Common myeloid progenitor, CD34-positive (primary cell): Measurements from ENCODE around the gene WDR7.

Source experiments
- CTCF ChIA-PET: fragments of 350-600 bp; sonication (Branson Sonifier 250); formaldehyde crosslinking; loops from one replicate; lab custom pipeline; 2021; ENCODE audit warnings: antibody characterized with exemption; lab: Charles Lee
- POLR2A ChIA-PET: fragments of 350-600 bp; sonication (Branson Sonifier 250); formaldehyde crosslinking; loops from one replicate; lab custom pipeline; 2021; ENCODE audit warnings: antibody characterized with exemption; lab: Charles Lee
- DNase-seq, 3 donors: peaks; one replicate each; pipeline versions ENCODE4 v3.0.0 to v3.0.0-alpha.2; 2013
- H3K27ac ChIP-seq, 2 experiments: 1 replicate in 1 of 2; 2 replicates in 1 of 2; pipeline ENCODE4 v1.7.0; 2013; ENCODE audit warnings: inconsistent platforms in 2 of 2, low read length in 2 of 2, mild to moderate bottlenecking in 2 of 2, low read depth in 1 of 2, moderate library complexity in 1 of 2; ENCODE audit not compliant: severe bottlenecking in 2 of 2, insufficient read depth in 1 of 2, poor library complexity in 1 of 2
- H3K27me3 ChIP-seq, 5 experiments: replicated peaks in 2 of 5; 1 replicate in 3 of 5; 2 replicates in 2 of 5; pipeline versions ENCODE4 v1.6.1 to v1.7.0; 2013; ENCODE audit warnings: low read length in 4 of 5, mild to moderate bottlenecking in 2 of 5, moderate library complexity in 2 of 5, inconsistent platforms in 1 of 5; ENCODE audit not compliant: insufficient read depth in 5 of 5, control insufficient read depth in 4 of 5
- H3K36me3 ChIP-seq, 4 experiments: 1 replicate in 2 of 4; 2 replicates in 2 of 4; pipeline versions ENCODE4 v1.6.1 to v1.7.0; 2013; ENCODE audit warnings: low read length in 3 of 4, control low read depth in 1 of 4, mild to moderate bottlenecking in 1 of 4; ENCODE audit not compliant: control insufficient read depth in 4 of 4, insufficient read depth in 4 of 4
- H3K4me1 ChIP-seq, 4 experiments: 1 replicate in 3 of 4; 2 replicates in 1 of 4; pipeline versions ENCODE4 v1.6.1 to v1.7.1; 2013; ENCODE audit warnings: low read length in 3 of 4, mild to moderate bottlenecking in 3 of 4, control low read depth in 1 of 4, inconsistent platforms in 1 of 4, moderate library complexity in 1 of 4; ENCODE audit not compliant: control insufficient read depth in 4 of 4, insufficient read depth in 4 of 4; ENCODE audit errors: control extremely low read depth in 1 of 4
- H3K4me3 ChIP-seq, 7 experiments: 1 replicate in 4 of 7; 2 replicates in 3 of 7; pipeline versions ENCODE4 v1.5.1 to v1.7.0; 2013; ENCODE audit warnings: mild to moderate bottlenecking in 7 of 7, low read length in 6 of 7, moderate library complexity in 6 of 7, inconsistent platforms in 2 of 7, low read depth in 2 of 7, control low read depth in 1 of 7; ENCODE audit not compliant: insufficient read depth in 4 of 7, control insufficient read depth in 1 of 7; ENCODE audit errors: extremely low read depth in 1 of 7
- H3K9me3 ChIP-seq, 5 experiments: 1 replicate in 4 of 5; 2 replicates in 1 of 5; pipeline versions ENCODE4 v1.6.1 to v1.7.1; 2013; ENCODE audit warnings: low read length in 4 of 5, mild to moderate bottlenecking in 2 of 5, inconsistent platforms in 1 of 5, low read depth in 1 of 5, moderate library complexity in 1 of 5; ENCODE audit not compliant: control insufficient read depth in 4 of 5, insufficient read depth in 2 of 5; ENCODE audit errors: control extremely low read depth in 1 of 5
- WGBS: methylation state at CpG from one replicate; pipeline ENCODE4 v1.1.5; 2013; ENCODE audit not compliant: insufficient coverage; 5-methylcytosine and 5-hydroxymethylcytosine counted together

WDR7 gene

DNA sequence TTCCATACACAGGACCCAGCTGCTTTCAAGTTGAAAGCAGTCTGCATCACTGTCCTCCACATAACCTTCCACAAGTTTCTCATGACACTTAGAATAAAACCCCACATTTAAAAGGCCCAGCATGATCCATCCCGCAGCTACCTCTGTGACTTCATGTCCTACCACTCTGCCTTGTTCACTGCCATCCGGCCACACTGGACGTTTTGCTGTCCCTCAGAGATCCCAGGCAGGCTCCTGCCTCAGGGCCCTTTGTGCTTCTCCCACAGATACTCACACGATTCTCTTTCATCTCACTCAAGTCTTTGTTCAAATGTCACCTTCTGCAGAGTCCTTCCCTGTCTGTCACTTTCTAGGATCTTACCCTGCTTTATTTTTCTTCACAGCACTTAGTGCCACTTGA lies 262.8 kb downstream of the WDR7 start:
- Histone ChIP-seq H3K27me3 (no peaks in the 10 kb centered on the region), H3K4me3 (no peak overlapping the region), H3K27ac (no peak overlapping the region), H3K9me3 (no peaks in the 10 kb centered on the region), H3K4me1 (no peaks in the 10 kb centered on the region), H3K36me3 (no peaks in the 10 kb centered on the region)
- CTCF ChIA-PET = interaction anchor here (0.6 kb wide), 1 partner anchor 50 kb away, joined by 3 read pairs; no protein-coding TSS in a partner anchor
- no peak for DNase-seq
- 92% methylated on average over 4 of the region's 4 CpGs for WGBS
- POLR2A ChIA-PET = no interaction called here

DNA sequence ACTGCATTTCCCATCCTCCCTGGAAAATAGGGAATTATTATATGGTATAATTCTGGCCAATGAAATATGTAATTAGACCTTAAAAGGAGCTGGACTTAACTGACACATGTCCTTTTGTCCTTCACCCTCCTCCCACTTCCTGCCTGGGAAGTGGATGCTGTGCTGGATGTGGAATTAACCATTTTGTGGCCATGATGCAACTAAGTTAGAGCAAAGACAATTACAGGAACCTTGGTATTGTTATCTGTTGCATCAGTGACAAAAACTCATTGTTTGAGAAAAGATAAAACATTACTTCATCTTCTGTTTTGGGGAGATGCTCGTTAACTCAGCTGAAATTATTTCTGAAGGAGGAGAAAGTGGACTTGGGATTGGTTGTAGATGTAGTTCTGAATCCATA lies 268.0 kb downstream of the WDR7 start:
- Histone ChIP-seq H3K4me3 (no peak overlapping the region), H3K27ac (no peak overlapping the region), H3K9me3 (no peaks in the 10 kb centered on the region), H3K36me3 (no peaks in the 10 kb centered on the region), H3K4me1 (no peaks in the 10 kb centered on the region), H3K27me3 (no peaks in the 10 kb centered on the region)
- WGBS = 100% methylated on average over 1 of the region's 1 CpG
- no peak for DNase-seq
- ChIA-PET POLR2A (no interaction called here), CTCF (interaction anchor here (0.9 to 1.2 kb wide), 2 partner anchors 9 to 643 kb away, joined by 3 to 4 read pairs; no protein-coding TSS in a partner anchor)

DNA sequence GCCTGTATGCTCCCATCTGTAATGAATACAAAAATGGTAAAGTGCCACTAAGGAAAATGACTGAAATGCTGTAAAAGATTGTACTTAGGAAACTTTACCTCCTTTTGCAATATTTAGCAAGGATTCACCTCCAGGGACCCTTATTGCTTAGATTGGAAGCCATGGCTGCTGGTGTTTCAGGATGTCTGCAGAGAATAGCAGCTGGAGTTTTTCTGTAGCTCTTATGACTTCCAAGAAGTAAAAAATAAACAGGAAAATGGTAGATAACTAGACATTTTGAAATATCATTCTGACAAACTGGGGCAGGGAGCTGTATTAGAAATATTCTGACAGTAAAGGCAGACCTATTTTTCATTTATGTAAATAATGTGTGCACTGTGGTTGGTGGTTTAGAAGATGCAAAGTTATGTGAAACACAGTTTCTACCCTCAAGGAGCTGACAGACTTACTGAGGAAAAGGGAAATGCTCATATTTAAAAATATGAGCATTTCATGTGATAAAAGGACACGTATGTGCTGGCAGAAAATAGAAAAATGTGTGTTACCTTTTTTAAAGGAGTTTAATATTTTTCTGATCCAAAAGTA lies 270.8 kb downstream of the WDR7 start:
- no CpG with 5 or more reads among the region's 1 CpG for WGBS
- DNase-seq = no peak
- Histone ChIP-seq H3K27me3 (no peaks in the 10 kb centered on the region), H3K36me3 (peaks cover 0 to 3% (median 0%) of the 10 kb centered on the region in 4 experiments), H3K27ac (no peak overlapping the region), H3K9me3 (no peaks in the 10 kb centered on the region), H3K4me1 (no peaks in the 10 kb centered on the region), H3K4me3 (no peak overlapping the region)
- POLR2A ChIA-PET = no interaction called here
- CTCF ChIA-PET = no interaction called here

DNA sequence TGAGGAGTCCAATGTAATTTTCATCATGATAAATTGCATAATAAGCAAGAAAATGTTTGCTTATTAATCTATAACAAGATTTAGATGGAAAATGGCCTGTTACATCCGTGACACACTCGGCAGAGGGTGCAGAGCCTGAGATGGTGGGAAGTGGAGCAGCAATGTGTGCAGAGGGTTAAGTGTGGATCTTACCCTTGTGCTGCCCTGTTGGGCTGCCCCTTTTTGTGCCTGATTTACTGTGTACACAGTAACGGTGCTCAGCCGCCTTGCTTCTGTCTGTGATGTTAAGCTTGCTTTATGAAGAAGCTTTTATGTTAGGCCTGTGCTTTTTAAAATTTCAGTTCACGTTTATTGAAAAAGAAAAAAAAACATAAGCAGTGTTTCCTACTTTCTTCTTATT lies 275.6 kb downstream of the WDR7 start:
- Histone ChIP-seq H3K4me3 (no peak overlapping the region), H3K27ac (no peak overlapping the region), H3K27me3 (no peaks in the 10 kb centered on the region), H3K36me3 (peaks cover 0 to 5% (median 0%) of the 10 kb centered on the region in 4 experiments), H3K9me3 (no peaks in the 10 kb centered on the region), H3K4me1 (no peaks in the 10 kb centered on the region)
- WGBS = 100% methylated on average over 3 of the region's 5 CpGs
- no peak for DNase-seq
- POLR2A ChIA-PET = no interaction called here
- CTCF ChIA-PET = interaction anchor here (1.3 kb wide), 1 partner anchor 103 kb away, joined by 3 read pairs; no protein-coding TSS in a partner anchor

DNA sequence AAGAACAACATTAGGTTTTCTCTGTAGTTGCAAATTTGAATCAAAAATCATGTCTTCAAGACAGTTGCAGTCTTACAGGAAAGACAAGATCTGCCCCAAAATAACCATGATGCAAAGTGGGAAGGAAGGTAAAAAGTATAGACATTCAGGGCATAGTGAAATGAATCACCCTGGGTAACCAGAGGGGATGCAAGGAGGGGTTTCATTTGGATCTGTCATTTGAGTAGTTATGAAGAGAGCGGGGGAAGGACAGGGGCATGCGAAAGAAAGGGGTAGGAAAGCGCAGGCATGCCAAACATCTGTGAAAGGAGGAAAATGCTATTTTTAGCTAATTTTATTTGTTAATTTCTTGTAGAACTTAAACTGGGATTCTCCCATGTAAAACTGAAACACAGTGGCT lies 276.6 kb downstream of the WDR7 start:
- WGBS = 100% methylated on average over 1 of the region's 3 CpGs
- Histone ChIP-seq H3K27me3 (no peaks in the 10 kb centered on the region), H3K9me3 (no peaks in the 10 kb centered on the region), H3K27ac (no peak overlapping the region), H3K36me3 (peaks cover 0 to 6% (median 0%) of the 10 kb centered on the region in 4 experiments), H3K4me1 (no peaks in the 10 kb centered on the region), H3K4me3 (no peak overlapping the region)
- DNase-seq = no peak
- ChIA-PET POLR2A (no interaction called here), CTCF (interaction anchor here (1.0 to 1.3 kb wide), 2 partner anchors 19 to 102 kb away, joined by 3 read pairs; no protein-coding TSS in a partner anchor)

DNA sequence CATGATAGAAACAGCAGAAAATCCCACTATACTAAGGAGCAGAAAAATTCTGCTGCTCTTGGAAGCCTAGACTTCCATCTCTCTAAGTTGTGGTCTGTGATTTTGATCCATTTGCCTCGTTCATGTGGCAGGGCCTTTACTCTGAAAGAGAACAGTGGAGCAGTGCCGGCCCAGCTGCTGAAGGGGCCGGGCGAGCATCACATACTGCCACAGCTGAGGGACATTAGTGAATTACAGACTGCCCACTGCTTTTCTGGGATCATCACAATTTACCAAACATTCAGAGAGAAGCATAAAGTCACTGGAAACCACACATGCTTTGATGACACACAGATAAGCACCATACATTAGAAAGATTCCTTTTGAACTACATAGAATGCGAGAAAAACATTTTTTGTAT lies 278.7 kb downstream of the WDR7 start:
- Histone ChIP-seq H3K27ac (no peak overlapping the region), H3K4me1 (no peaks in the 10 kb centered on the region), H3K36me3 (peaks cover 0 to 7% (median 0%) of the 10 kb centered on the region in 4 experiments), H3K4me3 (no peak overlapping the region), H3K9me3 (no peaks in the 10 kb centered on the region), H3K27me3 (no peaks in the 10 kb centered on the region)
- ChIA-PET CTCF (no interaction called here), POLR2A (no interaction called here)
- WGBS = 100% methylated on average over 4 of the region's 5 CpGs
- no peak for DNase-seq

DNA sequence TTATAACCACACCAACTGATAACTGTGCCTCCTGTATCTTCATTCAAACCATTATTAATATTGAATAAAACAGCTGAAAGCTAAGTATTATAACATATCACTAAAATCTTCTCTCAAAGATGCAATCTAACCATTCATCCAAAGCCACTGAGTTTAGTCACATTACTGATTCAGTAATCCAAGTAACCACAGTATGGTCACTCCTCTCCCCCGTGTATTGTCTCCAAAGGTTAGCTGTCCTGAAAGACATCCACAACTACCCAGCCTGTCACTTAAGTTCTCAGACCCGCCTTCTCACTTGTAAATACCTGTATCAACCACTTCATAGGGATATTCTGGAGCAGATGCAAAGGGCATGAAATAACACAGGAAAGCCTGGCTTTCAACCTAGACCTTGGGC lies 282.3 kb downstream of the WDR7 start:
- CTCF ChIA-PET = no interaction called here
- WGBS = no CpG with 5 or more reads among the region's 2 CpGs
- POLR2A ChIA-PET = no interaction called here

More for the DNA sequence above, 282.3 kb downstream of the WDR7 start:
- DNase-seq = no peak
- H3K9me3 ChIP-seq = no peaks in the 10 kb centered on the region
- H3K36me3 ChIP-seq = peaks cover 0 to 6% (median 2%) of the 10 kb centered on the region in 4 experiments
- no peaks in the 10 kb centered on the region for H3K4me1 ChIP-seq
- H3K4me3 ChIP-seq = no peak overlapping the region
- H3K27ac ChIP-seq = no peak overlapping the region
- no peaks in the 10 kb centered on the region for H3K27me3 ChIP-seq
